HEK293 (cell line): ENCODE measurements around the gene SPIRE2.

Experiments used
- BCL11A ChIP-seq: fragments of 450-650 bp; formaldehyde crosslinking; IDR thresholded peaks from 2 replicates; pipeline ENCODE4 v1.5.1; 2016; ENCODE audit warnings: low read depth, missing biosample characterization, missing genetic modification characterization
- GLIS2 ChIP-seq: fragments of 450-650 bp; formaldehyde crosslinking; IDR thresholded peaks from 2 replicates; pipeline ENCODE4 v1.5.1; 2016; ENCODE audit warnings: missing biosample characterization, missing genetic modification characterization
- KLF1 ChIP-seq: fragments of 450-650 bp; formaldehyde crosslinking; IDR thresholded peaks from 2 replicates; pipeline ENCODE4 v1.5.1; 2016; ENCODE audit warnings: missing biosample characterization, missing genetic modification characterization
- KLF17 ChIP-seq: fragments of 450-650 bp; formaldehyde crosslinking; IDR thresholded peaks from 2 replicates; pipeline ENCODE4 v1.5.1; 2016; ENCODE audit warnings: missing biosample characterization, missing genetic modification characterization
- SETDB1 ChIP-seq: IDR thresholded peaks from one replicate; pipeline ENCODE4 v1.6.1; 2017; ENCODE audit warnings: mild to moderate bottlenecking, low read length, moderate library complexity, mixed read lengths; ENCODE audit not compliant: insufficient read length
- ZBTB1 ChIP-seq: fragments of 450-650 bp; formaldehyde crosslinking; IDR thresholded peaks from 2 replicates; pipeline ENCODE4 v1.5.1; 2016; ENCODE audit warnings: missing biosample characterization, missing genetic modification characterization
- ZBTB10 ChIP-seq: fragments of 450-650 bp; formaldehyde crosslinking; IDR thresholded peaks from 2 replicates; pipeline ENCODE4 v1.5.1; 2016; ENCODE audit warnings: missing biosample characterization, missing genetic modification characterization
- ZBTB26 ChIP-seq: fragments of 450-650 bp; formaldehyde crosslinking; optimal IDR thresholded peaks from 2 replicates; pipeline ENCODE3; 2016; ENCODE audit warnings: missing biosample characterization, mild to moderate bottlenecking, missing genetic modification characterization
- ZBTB44 ChIP-seq: fragments of 450-650 bp; IDR thresholded peaks from 2 replicates; pipeline ENCODE4 v1.5.1; 2018; ENCODE audit warnings: missing biosample characterization, mild to moderate bottlenecking, missing genetic modification characterization
- ZBTB6 ChIP-seq: fragments of 450-650 bp; formaldehyde crosslinking; IDR thresholded peaks from 2 replicates; pipeline ENCODE4 v1.5.1; 2017; ENCODE audit warnings: missing biosample characterization, missing genetic modification characterization
- ZFHX2 ChIP-seq: fragments of 450-650 bp; formaldehyde crosslinking; conservative IDR thresholded peaks from 2 replicates; pipeline ENCODE4 v1.5.1; 2016; ENCODE audit warnings: missing biosample characterization, missing genetic modification characterization
- ZFP3 ChIP-seq: fragments of 450-650 bp; formaldehyde crosslinking; IDR thresholded peaks from 2 replicates; pipeline ENCODE4 v1.5.1; 2016; ENCODE audit warnings: low read depth, missing biosample characterization, missing genetic modification characterization
- ZFP41 ChIP-seq: fragments of 450-650 bp; formaldehyde crosslinking; IDR thresholded peaks from 2 replicates; pipeline ENCODE4 v1.5.1; 2016; ENCODE audit warnings: missing biosample characterization, missing genetic modification characterization, borderline replicate concordance
- ZIC2 ChIP-seq: fragments of 450-650 bp; formaldehyde crosslinking; IDR thresholded peaks from 2 replicates; pipeline ENCODE4 v1.5.1; 2016; ENCODE audit warnings: missing biosample characterization, missing genetic modification characterization
- ZNF174 ChIP-seq: fragments of 450-650 bp; formaldehyde crosslinking; IDR thresholded peaks from 2 replicates; pipeline ENCODE4 v1.5.0; 2017; ENCODE audit warnings: missing biosample characterization, mild to moderate bottlenecking, missing genetic modification characterization
- ZNF2 ChIP-seq: fragments of 450-650 bp; formaldehyde crosslinking; IDR thresholded peaks from 2 replicates; pipeline ENCODE4 v1.5.1; 2016; ENCODE audit warnings: missing biosample characterization, missing genetic modification characterization
- ZNF24 ChIP-seq: fragments of 450-650 bp; formaldehyde crosslinking; IDR thresholded peaks from 2 replicates; pipeline ENCODE4 v1.5.1; 2016; ENCODE audit warnings: missing biosample characterization, missing genetic modification characterization
- ZNF335 ChIP-seq: fragments of 450-650 bp; formaldehyde crosslinking; conservative IDR thresholded peaks from 2 replicates; pipeline ENCODE4 v1.5.1; 2016; ENCODE audit warnings: missing biosample characterization, missing genetic modification characterization
- ZNF394 ChIP-seq: fragments of 450-650 bp; formaldehyde crosslinking; IDR thresholded peaks from 2 replicates; pipeline ENCODE4 v1.5.1; 2016; ENCODE audit warnings: missing biosample characterization, missing genetic modification characterization, mild to moderate bottlenecking, moderate library complexity, borderline replicate concordance
- ZNF623 ChIP-seq: fragments of 450-650 bp; formaldehyde crosslinking; IDR thresholded peaks from 2 replicates; pipeline ENCODE4 v1.5.1; 2016; ENCODE audit warnings: missing biosample characterization, missing genetic modification characterization
- ZNF629 ChIP-seq: fragments of 450-650 bp; formaldehyde crosslinking; IDR thresholded peaks from 2 replicates; pipeline ENCODE4 v1.5.1; 2017; ENCODE audit warnings: missing biosample characterization, missing genetic modification characterization
- ZNF692 ChIP-seq: fragments of 450-650 bp; formaldehyde crosslinking; IDR thresholded peaks from 2 replicates; pipeline ENCODE4 v1.5.1; 2016; ENCODE audit warnings: missing biosample characterization, missing genetic modification characterization
- ZNF701 ChIP-seq: fragments of 450-650 bp; formaldehyde crosslinking; IDR thresholded peaks from 2 replicates; pipeline ENCODE4 v1.5.1; 2016; ENCODE audit warnings: missing biosample characterization, missing genetic modification characterization
- ZNF785 ChIP-seq: fragments of 450-650 bp; formaldehyde crosslinking; IDR thresholded peaks from 2 replicates; pipeline ENCODE4 v1.5.1; 2016; ENCODE audit warnings: missing biosample characterization, missing genetic modification characterization
- ZSCAN23 ChIP-seq: fragments of 450-650 bp; formaldehyde crosslinking; IDR thresholded peaks from 2 replicates; pipeline ENCODE4 v1.5.1; 2016; ENCODE audit warnings: missing biosample characterization, missing genetic modification characterization
- ZSCAN30 ChIP-seq: fragments of 450-650 bp; IDR thresholded peaks from 2 replicates; pipeline ENCODE4 v1.5.1; 2018; ENCODE audit warnings: missing biosample characterization, mild to moderate bottlenecking, missing genetic modification characterization, moderate library complexity
- ZSCAN5A ChIP-seq: fragments of 450-650 bp; formaldehyde crosslinking; IDR thresholded peaks from 2 replicates; pipeline ENCODE4 v1.5.1; 2016; ENCODE audit warnings: missing biosample characterization, missing genetic modification characterization

Gene SPIRE2

GRCh38 chr16:89827383-89828198, 684 bp upstream of the SPIRE2 start (continued):
- TF ChIP-seq KLF17 (tag by site-specific recombination) (peak; percentile 68; the same call in 1 of the 2 replicates), ZBTB6 (tag by site-specific recombination) (no peak), ZBTB10 (tag by site-specific recombination) (peak; percentile 62; the same call in 1 of the 2 replicates), ZNF629 (peak; percentile 41; the same call in 1 of the 2 replicates), ZSCAN30 (tag by site-specific recombination) (0 out of 2 replicates have a peak, but pooled peaks have one; percentile 25), ZNF785 (no peak), ZBTB44 (tag by site-specific recombination) (no peak), ZNF394 (tag by site-specific recombination) (0 out of 2 replicates have a peak, but pooled peaks have one; percentile 20), ZIC2 (tag by site-specific recombination) (peak; percentile 99), BCL11A (tag by site-specific recombination) (no peak), ZSCAN5A (tag by site-specific recombination) (no peak), ZNF2 (tag by site-specific recombination) (no peak), ZNF701 (tag by site-specific recombination) (no peak), SETDB1 (no peak), ZBTB1 (tag by site-specific recombination) (no peak), ZBTB26 (tag by site-specific recombination) (peak; percentile 64), ZSCAN23 (tag by site-specific recombination) (no peak), ZFHX2 (tag by site-specific recombination) (peak; percentile 36; the same call in 1 of the 2 replicates), GLIS2 (tag by site-specific recombination) (peak; percentile 91), ZNF623 (tag by site-specific recombination) (no peak), KLF1 (tag by site-specific recombination) (peak; percentile 19; the same call in 1 of the 2 replicates), ZFP3 (tag by site-specific recombination) (no peak), ZNF174 (no peak), ZNF335 (tag by site-specific recombination) (peak; percentile 76), ZNF692 (tag by site-specific recombination) (0 out of 2 replicates have a peak, but pooled peaks have one; percentile 30), ZNF24 (no peak), ZFP41 (tag by site-specific recombination) (no peak)
